Chondrocyte (in vitro differentiated cells): ENCODE results near the gene CAMKMT. TPM values are rescaled to one million over a fixed set of nuclear protein-coding genes. Genes with fewer than 3 reads are reported as not detected.
"Not testable (repeated sequence)": the region's sequence is repeated elsewhere in the genome, so short reads cannot be mapped to it uniquely, and the experiment has no call there.

ENCODE experiments used
- DNase-seq: peaks from one replicate; pipeline ENCODE4 v3.0.0; 2021; ENCODE audit warnings: mixed read lengths, low spot score
- H3K27ac Mint-ChIP-seq: one replicate; pipeline ENCODE4 v1.8.0; 2021; ENCODE audit warnings: mild to moderate bottlenecking, moderate library complexity, mixed read lengths; ENCODE audit not compliant: unreplicated experiment
- H3K27me3 Mint-ChIP-seq: 2 replicates; pipeline ENCODE4 v1.8.0; 2021; ENCODE audit warnings: low read depth, mixed read lengths
- H3K36me3 Mint-ChIP-seq: 2 replicates; pipeline ENCODE4 v1.8.0; 2021; ENCODE audit warnings: low read depth, mixed read lengths
- H3K4me1 Mint-ChIP-seq: 2 replicates; pipeline ENCODE4 v1.8.0; 2021; ENCODE audit warnings: low read depth, mild to moderate bottlenecking, mixed read lengths
- H3K4me3 Mint-ChIP-seq: one replicate; pipeline ENCODE4 v1.8.0; 2021; ENCODE audit warnings: mild to moderate bottlenecking, moderate library complexity, mixed read lengths; ENCODE audit not compliant: unreplicated experiment
- H3K9me3 Mint-ChIP-seq: 2 replicates; pipeline ENCODE4 v1.8.0; 2021; ENCODE audit warnings: low read depth, mixed read lengths
- total RNA-seq: library from RNA; stranded (reverse); gene quantifications from 3 replicates; pipeline ENCODE4 v1.2.1, GENCODE V29; 2021
- TF ChIP-seq, protein P1 (sequence below): fragments of 200-600 bp; sonication (generic); IDR thresholded peaks from 2 replicates; pipeline ENCODE4 v1.5.0; 2021; ENCODE audit warnings: antibody characterized with exemption, mild to moderate bottlenecking, moderate library complexity

The CAMKMT gene
- total RNA-seq, 1 donor from 2014 or later, result 6.5 TPM

GRCh38 chr2:44582363-44583008 lies 220.7 kb downstream of the CAMKMT start:
- Mint-ChIP-seq H3K36me3 (no peaks in the 10 kb centered on the region), H3K27me3 (no peaks in the 10 kb centered on the region), H3K4me3 (no peak overlapping the region), H3K9me3 (peaks cover 3% of the 10 kb centered on the region), H3K4me1 (peaks cover 8% of the 10 kb centered on the region), H3K27ac (no peak overlapping the region)
- TF ChIP-seq, protein P1, sequence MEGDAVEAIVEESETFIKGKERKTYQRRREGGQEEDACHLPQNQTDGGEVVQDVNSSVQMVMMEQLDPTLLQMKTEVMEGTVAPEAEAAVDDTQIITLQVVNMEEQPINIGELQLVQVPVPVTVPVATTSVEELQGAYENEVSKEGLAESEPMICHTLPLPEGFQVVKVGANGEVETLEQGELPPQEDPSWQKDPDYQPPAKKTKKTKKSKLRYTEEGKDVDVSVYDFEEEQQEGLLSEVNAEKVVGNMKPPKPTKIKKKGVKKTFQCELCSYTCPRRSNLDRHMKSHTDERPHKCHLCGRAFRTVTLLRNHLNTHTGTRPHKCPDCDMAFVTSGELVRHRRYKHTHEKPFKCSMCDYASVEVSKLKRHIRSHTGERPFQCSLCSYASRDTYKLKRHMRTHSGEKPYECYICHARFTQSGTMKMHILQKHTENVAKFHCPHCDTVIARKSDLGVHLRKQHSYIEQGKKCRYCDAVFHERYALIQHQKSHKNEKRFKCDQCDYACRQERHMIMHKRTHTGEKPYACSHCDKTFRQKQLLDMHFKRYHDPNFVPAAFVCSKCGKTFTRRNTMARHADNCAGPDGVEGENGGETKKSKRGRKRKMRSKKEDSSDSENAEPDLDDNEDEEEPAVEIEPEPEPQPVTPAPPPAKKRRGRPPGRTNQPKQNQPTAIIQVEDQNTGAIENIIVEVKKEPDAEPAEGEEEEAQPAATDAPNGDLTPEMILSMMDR, result no peak
- no peak for DNase-seq

- H3K4me1 Mint-ChIP-seq, H3K27me3 Mint-ChIP-seq, H3K27ac Mint-ChIP-seq, H3K9me3 Mint-ChIP-seq, H3K36me3 Mint-ChIP-seq, DNase-seq, H3K4me3 Mint-ChIP-seq: not testable (repeated sequence)
These were observed 233.9 kb downstream of the CAMKMT start for GRCh38 chr2:44595615-44596014.

GRCh38 chr2:44596537-44597320 lies 235.0 kb downstream of the CAMKMT start:
- TF ChIP-seq, protein P1, result no peak
- H3K27ac Mint-ChIP-seq, result no peak overlapping the region
- no peaks in the 10 kb centered on the region for H3K9me3 Mint-ChIP-seq
- no peak overlapping the region for H3K4me3 Mint-ChIP-seq
- H3K36me3 Mint-ChIP-seq, result peaks cover 3% of the 10 kb centered on the region
- no peaks in the 10 kb centered on the region for H3K4me1 Mint-ChIP-seq
- no peak for DNase-seq
- no peaks in the 10 kb centered on the region for H3K27me3 Mint-ChIP-seq

- H3K9me3 Mint-ChIP-seq, result no peaks in the 10 kb centered on the region
- no peaks in the 10 kb centered on the region for H3K27me3 Mint-ChIP-seq
- DNase-seq, result no peak
- no peak overlapping the region for H3K27ac Mint-ChIP-seq
- H3K4me3 Mint-ChIP-seq, result no peak overlapping the region
- TF ChIP-seq, protein P1, result no peak
- peaks cover 3% of the 10 kb centered on the region for H3K36me3 Mint-ChIP-seq
- H3K4me1 Mint-ChIP-seq, result no peaks in the 10 kb centered on the region
These were observed 236.8 kb downstream of the CAMKMT start for GRCh38 chr2:44598330-44599119.

- Mint-ChIP-seq H3K4me3 (no peak overlapping the region), H3K36me3 (no peaks in the 10 kb centered on the region), H3K27me3 (no peaks in the 10 kb centered on the region), H3K9me3 (no peaks in the 10 kb centered on the region), H3K4me1 (no peaks in the 10 kb centered on the region), H3K27ac (no peak overlapping the region)
- TF ChIP-seq, protein P1, result no peak
- no peak for DNase-seq
These were observed 237.4 kb downstream of the CAMKMT start for GRCh38 chr2:44599130-44599529.
